K562 (cell line): ENCODE data around the gene TMEM184A. TPM values are rescaled to one million over a fixed set of nuclear protein-coding genes. Genes with fewer than 3 reads are reported as not detected.

Experiments
- BACH1 ChIP-seq: fragments of 200-800 bp; sonication (Bioruptor generic); IDR thresholded peaks from 2 replicates; pipeline ENCODE4 v1.6.1; 2016; ENCODE audit warnings: missing genetic modification characterization, missing compliant biosample characterization
- CBFA2T2 ChIP-seq: fragments of 450-650 bp; conservative IDR thresholded peaks from 2 replicates; pipeline ENCODE4 v1.6.1; 2017; ENCODE audit warnings: mild to moderate bottlenecking
- CCNT2 ChIP-seq: IDR thresholded peaks from 2 replicates; pipeline ENCODE4 v1.6.1; 2011; ENCODE audit warnings: borderline replicate concordance, low read depth, mild to moderate bottlenecking, moderate library complexity, mixed read lengths, low read length; ENCODE audit not compliant: insufficient read length; ENCODE audit errors: extremely low read depth
- ESRRB ChIP-seq: fragments of 250-450 bp; sonication (Bioruptor Pico); IDR thresholded peaks from 2 replicates; pipeline ENCODE4 v1.5.0; 2020; ENCODE audit warnings: mild to moderate bottlenecking, moderate library complexity, borderline replicate concordance
- FOSL1 ChIP-seq: fragments of 200-800 bp; sonication (Bioruptor generic); conservative IDR thresholded peaks from 2 replicates; pipeline ENCODE4 v1.6.1; 2016; ENCODE audit warnings: missing genetic modification characterization, missing compliant biosample characterization
- MED1 ChIP-seq: sonication (generic); formaldehyde crosslinking; IDR thresholded peaks from 2 replicates; pipeline ENCODE4 v1.8.1; 2023; ENCODE audit warnings: missing genetic modification reagents, borderline replicate concordance
- NCOA2 ChIP-seq, 2 experiments: fragments of 450-650 bp; IDR thresholded peaks; 2 replicates each; pipeline ENCODE4 v1.6.1; 2018; ENCODE audit warnings: mild to moderate bottlenecking in 2 of 2, moderate library complexity in 1 of 2; ENCODE audit not compliant: partially characterized antibody in 2 of 2
- NFE2 ChIP-seq: IDR thresholded peaks from 2 replicates; pipeline ENCODE4 v1.6.1; 2014; ENCODE audit warnings: antibody characterized with exemption, low read depth
- NR1H2 ChIP-seq: sonication (generic); formaldehyde crosslinking; IDR thresholded peaks from 2 replicates; pipeline ENCODE4 v1.4.0; 2020; ENCODE audit warnings: mild to moderate bottlenecking, missing genetic modification reagents
- NR2C1 ChIP-seq, 2 experiments: fragments of 450-650 bp; IDR thresholded peaks; 2 replicates each; pipeline ENCODE4 v1.6.1; 2017; ENCODE audit warnings: mild to moderate bottlenecking in 2 of 2, antibody characterized with exemption in 1 of 2, inconsistent platforms in 1 of 2, missing compliant biosample characterization in 1 of 2, missing genetic modification characterization in 1 of 2
- POLR3A ChIP-seq: IDR thresholded peaks from 2 replicates; pipeline ENCODE4 v1.6.1; 2011; ENCODE audit warnings: borderline replicate concordance, mild to moderate bottlenecking, moderate library complexity; ENCODE audit not compliant: insufficient read length, insufficient read depth; ENCODE audit errors: extremely low read depth
- POU5F1 ChIP-seq: fragments of 150-350 bp; IDR thresholded peaks from 2 replicates; pipeline ENCODE4 v1.6.1; 2014; ENCODE audit warnings: borderline replicate concordance, low read length, low read depth, mild to moderate bottlenecking; ENCODE audit not compliant: partially characterized antibody
- RFX1 ChIP-seq: fragments of 450-650 bp; IDR thresholded peaks from 2 replicates; pipeline ENCODE4 v1.6.1; 2016; ENCODE audit warnings: mild to moderate bottlenecking, moderate library complexity
- SETDB1 ChIP-seq: IDR thresholded peaks from one replicate; pipeline ENCODE4 v1.6.1; 2012; ENCODE audit warnings: low read length, control low read depth, inconsistent platforms
- SMC3 ChIP-seq: conservative IDR thresholded peaks from 2 replicates; pipeline ENCODE4 v1.6.1; 2011; ENCODE audit warnings: low read depth, low read length, improper control_type of control experiment; ENCODE audit not compliant: insufficient read depth
- TCF3 ChIP-seq: sonication (generic); formaldehyde crosslinking; IDR thresholded peaks from 2 replicates; pipeline ENCODE4 v1.4.0; 2020; ENCODE audit warnings: mild to moderate bottlenecking, missing genetic modification reagents
- ZNF354B ChIP-seq: fragments of 250-450 bp; sonication (Bioruptor Pico); IDR thresholded peaks from 2 replicates; pipeline ENCODE4 v1.4.0; 2020
- ZNF764 ChIP-seq: fragments of 250-450 bp; sonication (Bioruptor Pico); IDR thresholded peaks from 2 replicates; pipeline ENCODE4 v1.4.0; 2020; ENCODE audit warnings: low read depth, mild to moderate bottlenecking, moderate library complexity
- polyA plus RNA-seq, 8 experiments: library from polyadenylated mRNA; depleted of rRNA in 4 of 8; stranded (reverse) in 5 of 8; unstranded in 3 of 8; fragments of >200 nt; fragmentation: Nextera tagmentation in 2 of 8; fragmentation: Illumina TruSeq in 1 of 8; extraction: Ambion mirVana in 2 of 8; extraction: Trizol in 1 of 8; gene quantifications; 2 replicates each; pipeline versions ENCODE4 v1.2.1 to v1.2.3, GENCODE V29; 2011 to 2014; ENCODE audit warnings: inconsistent platforms in 1 of 8, missing spikeins in 1 of 8
- total RNA-seq, 7 experiments: library from RNA; depleted of rRNA in 6 of 7; stranded (reverse); fragments of >200 nt in 6 of 7; fragmentation: Illumina TruSeq in 2 of 7; extraction: Trizol in 2 of 7; gene quantifications; 2 replicates each; pipeline versions ENCODE4 v1.2.1 to v1.2.3, GENCODE V29; 2011 to 2021; ENCODE audit warnings: low replicate concordance in 1 of 7
- TF ChIP-seq, protein P1 (sequence below): fragments of 250-450 bp; sonication (Bioruptor Pico); IDR thresholded peaks from 2 replicates; pipeline ENCODE4 v1.4.0; 2020
- TF ChIP-seq, protein P2 (sequence below): fragments of 200-800 bp; sonication (Bioruptor generic); IDR thresholded peaks from 2 replicates; pipeline ENCODE4 v1.6.1; 2017; ENCODE audit warnings: missing genetic modification characterization, missing compliant biosample characterization
- TF ChIP-seq, protein P3 (sequence below): sonication (generic); formaldehyde crosslinking; IDR thresholded peaks from 2 replicates; pipeline ENCODE4 v1.4.0; 2020; ENCODE audit warnings: mild to moderate bottlenecking, missing genetic modification reagents
- TF ChIP-seq, protein P4 (sequence below): sonication (generic); formaldehyde crosslinking; IDR thresholded peaks from 2 replicates; pipeline ENCODE4 v1.8.0; 2022; ENCODE audit warnings: mild to moderate bottlenecking, missing genetic modification reagents

The TMEM184A gene
- total and polyA plus RNA-seq, 9 of the 15 experiments (the other 6 are each of a cell fraction or from before 2014, with no cell fraction given) = 0.10 to 0.18 (median 0.11) TPM; not detected in 6

DNA sequence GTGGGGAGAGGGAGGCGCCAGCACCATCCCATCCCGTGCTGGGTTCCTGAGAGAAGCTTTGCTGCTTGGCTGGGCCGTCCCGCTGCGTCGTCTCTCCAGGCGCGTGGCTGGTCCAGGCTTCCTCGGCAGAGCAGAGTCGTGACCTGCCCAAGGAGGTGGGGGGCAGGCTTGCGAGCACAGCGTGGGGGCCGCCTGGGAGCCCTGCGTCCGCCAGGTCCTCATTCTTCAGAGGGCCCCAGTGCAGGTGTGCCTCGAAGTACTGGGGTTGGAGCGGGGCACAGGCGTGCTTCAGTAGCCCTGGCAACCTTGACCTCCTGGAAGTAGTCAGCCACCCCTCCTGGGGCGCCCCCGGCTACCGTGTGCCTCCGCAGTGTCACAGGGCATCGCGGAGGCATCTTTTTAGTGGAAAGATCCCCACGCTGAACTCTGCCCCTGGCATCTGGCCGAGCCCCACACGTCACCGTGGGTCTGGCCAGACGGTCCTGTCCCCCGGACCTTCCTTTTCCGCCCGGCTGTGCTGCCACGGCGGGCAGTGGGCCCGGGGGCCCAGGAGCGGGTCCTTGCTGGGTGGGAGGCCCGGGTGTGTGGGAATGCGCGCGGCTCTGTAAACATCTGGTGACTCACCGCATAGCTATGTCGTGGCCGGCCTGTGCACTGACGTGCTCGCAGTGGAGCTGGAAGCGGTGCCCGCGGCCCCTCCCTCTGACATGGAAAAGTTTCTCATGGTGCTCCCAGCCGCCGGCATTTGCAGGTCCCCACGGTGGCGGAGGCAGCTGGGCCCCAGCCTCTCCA lies 19.1 kb downstream of the TMEM184A start (continued):
- TF ChIP-seq ZNF764 (CRISPR knock-in tag) = no peak
- no peak for TF ChIP-seq MED1 (CRISPR knock-in tag)
- no peak for TF ChIP-seq NCOA2 (IDR thresholded peaks at IDR 0.05; ENCODE audit: partially characterized antibody in 2 of 2)
- TF ChIP-seq, protein P1, sequence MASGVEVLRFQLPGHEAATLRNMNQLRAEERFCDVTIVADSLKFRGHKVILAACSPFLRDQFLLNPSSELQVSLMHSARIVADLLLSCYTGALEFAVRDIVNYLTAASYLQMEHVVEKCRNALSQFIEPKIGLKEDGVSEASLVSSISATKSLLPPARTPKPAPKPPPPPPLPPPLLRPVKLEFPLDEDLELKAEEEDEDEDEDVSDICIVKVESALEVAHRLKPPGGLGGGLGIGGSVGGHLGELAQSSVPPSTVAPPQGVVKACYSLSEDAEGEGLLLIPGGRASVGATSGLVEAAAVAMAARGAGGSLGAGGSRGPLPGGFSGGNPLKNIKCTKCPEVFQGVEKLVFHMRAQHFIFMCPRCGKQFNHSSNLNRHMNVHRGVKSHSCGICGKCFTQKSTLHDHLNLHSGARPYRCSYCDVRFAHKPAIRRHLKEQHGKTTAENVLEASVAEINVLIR (CRISPR knock-in tag) = no peak
- TF ChIP-seq SMC3 = no peak
- no peak for TF ChIP-seq POLR3A
- TF ChIP-seq ESRRB (CRISPR knock-in tag) = no peak
- TF ChIP-seq, protein P2, sequence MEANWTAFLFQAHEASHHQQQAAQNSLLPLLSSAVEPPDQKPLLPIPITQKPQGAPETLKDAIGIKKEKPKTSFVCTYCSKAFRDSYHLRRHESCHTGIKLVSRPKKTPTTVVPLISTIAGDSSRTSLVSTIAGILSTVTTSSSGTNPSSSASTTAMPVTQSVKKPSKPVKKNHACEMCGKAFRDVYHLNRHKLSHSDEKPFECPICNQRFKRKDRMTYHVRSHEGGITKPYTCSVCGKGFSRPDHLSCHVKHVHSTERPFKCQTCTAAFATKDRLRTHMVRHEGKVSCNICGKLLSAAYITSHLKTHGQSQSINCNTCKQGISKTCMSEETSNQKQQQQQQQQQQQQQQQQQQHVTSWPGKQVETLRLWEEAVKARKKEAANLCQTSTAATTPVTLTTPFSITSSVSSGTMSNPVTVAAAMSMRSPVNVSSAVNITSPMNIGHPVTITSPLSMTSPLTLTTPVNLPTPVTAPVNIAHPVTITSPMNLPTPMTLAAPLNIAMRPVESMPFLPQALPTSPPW = peak; percentile 73
- no peak for TF ChIP-seq CBFA2T2
- no peak for TF ChIP-seq NFE2
- 0 out of 2 replicates have a peak, but pooled peaks have one; percentile 6 for TF ChIP-seq TCF3 (CRISPR knock-in tag)
- TF ChIP-seq, protein P3, sequence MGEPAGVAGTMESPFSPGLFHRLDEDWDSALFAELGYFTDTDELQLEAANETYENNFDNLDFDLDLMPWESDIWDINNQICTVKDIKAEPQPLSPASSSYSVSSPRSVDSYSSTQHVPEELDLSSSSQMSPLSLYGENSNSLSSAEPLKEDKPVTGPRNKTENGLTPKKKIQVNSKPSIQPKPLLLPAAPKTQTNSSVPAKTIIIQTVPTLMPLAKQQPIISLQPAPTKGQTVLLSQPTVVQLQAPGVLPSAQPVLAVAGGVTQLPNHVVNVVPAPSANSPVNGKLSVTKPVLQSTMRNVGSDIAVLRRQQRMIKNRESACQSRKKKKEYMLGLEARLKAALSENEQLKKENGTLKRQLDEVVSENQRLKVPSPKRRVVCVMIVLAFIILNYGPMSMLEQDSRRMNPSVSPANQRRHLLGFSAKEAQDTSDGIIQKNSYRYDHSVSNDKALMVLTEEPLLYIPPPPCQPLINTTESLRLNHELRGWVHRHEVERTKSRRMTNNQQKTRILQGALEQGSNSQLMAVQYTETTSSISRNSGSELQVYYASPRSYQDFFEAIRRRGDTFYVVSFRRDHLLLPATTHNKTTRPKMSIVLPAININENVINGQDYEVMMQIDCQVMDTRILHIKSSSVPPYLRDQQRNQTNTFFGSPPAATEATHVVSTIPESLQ = no peak
- peak; percentile 83 for TF ChIP-seq CCNT2
- no peak for TF ChIP-seq ZNF354B
- no peak for TF ChIP-seq BACH1 (tag)
- no peak for TF ChIP-seq RFX1
- TF ChIP-seq SETDB1 = no peak
- TF ChIP-seq FOSL1 (tag) = peak; percentile 98
- TF ChIP-seq NR2C1 (IDR thresholded peaks at IDR 0.05) = no peak
- TF ChIP-seq NR2C1 (tag; IDR thresholded peaks at IDR 0.05) = no peak
- TF ChIP-seq, protein P4, sequence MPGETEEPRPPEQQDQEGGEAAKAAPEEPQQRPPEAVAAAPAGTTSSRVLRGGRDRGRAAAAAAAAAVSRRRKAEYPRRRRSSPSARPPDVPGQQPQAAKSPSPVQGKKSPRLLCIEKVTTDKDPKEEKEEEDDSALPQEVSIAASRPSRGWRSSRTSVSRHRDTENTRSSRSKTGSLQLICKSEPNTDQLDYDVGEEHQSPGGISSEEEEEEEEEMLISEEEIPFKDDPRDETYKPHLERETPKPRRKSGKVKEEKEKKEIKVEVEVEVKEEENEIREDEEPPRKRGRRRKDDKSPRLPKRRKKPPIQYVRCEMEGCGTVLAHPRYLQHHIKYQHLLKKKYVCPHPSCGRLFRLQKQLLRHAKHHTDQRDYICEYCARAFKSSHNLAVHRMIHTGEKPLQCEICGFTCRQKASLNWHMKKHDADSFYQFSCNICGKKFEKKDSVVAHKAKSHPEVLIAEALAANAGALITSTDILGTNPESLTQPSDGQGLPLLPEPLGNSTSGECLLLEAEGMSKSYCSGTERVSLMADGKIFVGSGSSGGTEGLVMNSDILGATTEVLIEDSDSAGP (CRISPR knock-in tag) = no peak
- TF ChIP-seq NR1H2 (CRISPR knock-in tag) = no peak
- TF ChIP-seq POU5F1 = no peak
